ENCODE results near the gene LARP6.

The LARP6 gene

DNA sequence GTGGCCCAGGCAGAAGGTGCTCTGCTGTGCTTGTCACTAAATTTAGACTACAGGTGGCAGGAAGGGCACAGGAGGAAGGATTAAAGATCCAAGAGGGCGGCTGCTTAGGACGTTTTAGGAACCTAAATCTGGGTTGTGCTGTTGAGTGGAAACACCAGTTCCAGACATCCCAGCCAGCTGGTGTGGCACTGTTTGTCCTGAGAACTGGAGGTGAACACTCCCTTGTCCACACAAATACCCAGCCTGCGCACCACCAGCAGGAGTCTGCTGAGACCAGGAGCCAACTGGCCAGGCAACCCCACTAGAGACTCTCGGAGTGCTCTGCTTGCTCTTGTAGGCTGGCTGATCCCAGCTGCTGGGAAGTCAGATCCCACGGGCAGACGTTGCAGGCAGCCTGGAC lies 60.3 kb downstream of the LARP6 start:
- no peak for DNase-seq

DNA sequence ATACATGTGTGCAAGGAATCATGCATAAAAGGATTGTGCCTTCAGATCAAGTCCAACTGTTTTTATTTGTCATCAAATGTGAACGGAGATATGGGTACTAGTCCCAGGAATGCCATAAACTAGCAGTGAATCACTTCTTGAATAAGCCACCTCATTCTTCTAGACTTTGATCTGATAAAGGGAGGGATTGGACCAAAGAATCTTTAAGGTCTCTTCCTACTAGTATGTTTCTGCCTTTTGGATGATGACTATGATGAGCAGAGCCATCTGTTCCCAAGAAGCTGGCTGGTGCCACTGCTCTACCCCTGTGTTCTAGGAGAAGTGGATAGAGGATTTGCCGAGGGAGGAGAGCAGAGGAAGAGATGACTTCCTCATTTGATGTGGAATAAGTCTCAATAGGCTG lies 61.8 kb downstream of the LARP6 start:
- no peak for DNase-seq

DNA sequence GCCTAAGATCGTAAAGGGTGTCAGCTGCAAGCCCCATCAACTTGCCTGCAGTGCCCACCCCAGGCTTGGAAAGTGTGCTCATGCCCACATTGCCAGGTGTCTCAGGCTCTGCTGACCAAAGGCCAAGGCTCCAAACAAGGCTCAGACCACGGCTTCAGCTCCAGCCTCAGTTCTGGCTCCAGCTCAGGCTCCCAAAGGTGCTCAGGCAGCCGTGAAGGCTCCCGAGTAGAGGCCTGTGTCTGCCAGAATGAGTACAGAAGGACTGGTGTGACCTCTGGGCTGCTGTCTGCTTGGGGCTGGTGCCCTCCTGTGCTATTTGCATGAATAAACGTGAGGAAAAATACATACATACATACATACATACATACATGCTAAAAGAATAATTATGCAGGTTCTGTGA lies 62.7 kb downstream of the LARP6 start:
- no peak for DNase-seq

DNA sequence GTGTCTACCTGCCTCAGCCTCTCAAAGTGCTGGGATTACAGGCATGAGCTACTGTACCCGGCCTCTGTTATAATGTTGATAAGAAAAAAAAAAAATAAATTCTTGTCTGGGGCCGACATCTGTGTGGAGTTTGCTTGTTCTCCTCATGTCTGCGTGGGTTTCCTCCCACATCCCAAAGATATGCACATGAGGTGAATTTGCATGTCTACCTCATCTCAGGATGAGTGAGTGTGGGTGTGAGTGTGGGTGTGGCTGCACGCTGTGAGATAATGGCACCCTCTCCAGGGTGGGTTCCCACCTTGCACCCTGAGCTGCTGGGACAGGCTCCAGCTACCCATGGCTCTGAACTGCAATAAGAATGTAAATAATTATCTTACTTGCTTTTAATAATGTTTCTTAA lies 64.7 kb downstream of the LARP6 start:
- no peak for DNase-seq

DNA sequence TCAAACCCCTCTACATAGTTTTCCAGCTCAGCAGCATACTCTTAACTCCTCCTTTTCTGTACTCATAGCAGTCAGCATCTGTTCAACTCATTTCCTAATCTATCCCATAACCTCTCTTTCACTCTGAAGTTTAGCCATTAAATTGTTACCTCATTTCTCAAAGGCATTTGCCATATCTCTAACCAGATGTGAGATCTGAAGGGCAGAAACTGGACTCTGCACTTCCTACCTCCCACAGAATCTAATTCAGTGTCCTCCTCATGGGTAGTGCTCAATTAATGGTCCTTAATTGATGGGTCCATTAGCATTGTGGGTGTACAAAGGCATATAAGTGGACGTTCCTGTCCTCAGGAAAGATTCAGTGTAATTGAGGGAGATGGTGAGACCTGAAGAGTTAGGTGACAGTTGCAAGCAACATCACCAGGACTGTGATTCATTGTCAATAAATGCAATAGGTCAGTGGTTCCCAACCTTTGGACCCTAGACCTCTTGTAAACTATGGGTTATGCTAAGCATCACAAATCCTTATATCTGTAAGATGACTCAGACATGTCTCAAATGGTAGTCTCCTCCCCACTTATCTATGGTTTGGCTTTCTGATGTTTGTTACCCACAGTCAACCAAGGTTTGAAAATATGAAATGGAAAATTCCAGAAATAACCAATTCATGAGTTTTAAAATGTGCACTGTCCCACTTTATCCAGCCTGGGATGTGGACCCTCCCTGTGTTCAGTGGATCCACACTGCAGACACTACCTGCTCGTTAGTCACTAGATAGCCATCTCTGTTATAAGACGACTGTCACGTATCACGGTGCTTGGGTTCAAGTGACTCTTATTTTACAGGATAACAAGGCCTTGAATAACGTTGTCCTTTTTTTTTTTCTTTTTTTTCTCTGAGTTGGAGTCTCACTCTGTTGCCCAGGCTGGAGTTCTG lies 65.6 kb downstream of the LARP6 start:
- DNase-seq: no peak

DNA sequence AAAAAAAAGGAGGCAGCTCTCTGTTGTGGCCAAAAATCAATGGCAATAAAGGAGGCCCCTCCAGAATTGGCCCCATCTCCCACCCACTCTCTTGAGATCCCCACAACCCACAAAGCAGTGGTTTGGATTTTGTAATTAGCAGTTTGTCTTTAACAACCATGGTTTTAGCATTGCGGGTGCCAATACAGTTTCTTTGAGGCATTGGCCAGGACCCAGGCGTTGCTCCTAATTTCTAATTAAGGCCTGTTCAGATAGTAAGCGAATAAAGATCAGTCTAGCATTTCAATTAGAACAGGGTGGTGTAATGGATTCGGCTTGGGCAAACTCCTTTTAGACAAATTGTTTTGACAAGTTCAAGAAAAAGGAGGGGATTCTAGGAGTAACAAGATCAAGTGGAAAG lies 67.0 kb downstream of the LARP6 start:
- no peak for DNase-seq

DNA sequence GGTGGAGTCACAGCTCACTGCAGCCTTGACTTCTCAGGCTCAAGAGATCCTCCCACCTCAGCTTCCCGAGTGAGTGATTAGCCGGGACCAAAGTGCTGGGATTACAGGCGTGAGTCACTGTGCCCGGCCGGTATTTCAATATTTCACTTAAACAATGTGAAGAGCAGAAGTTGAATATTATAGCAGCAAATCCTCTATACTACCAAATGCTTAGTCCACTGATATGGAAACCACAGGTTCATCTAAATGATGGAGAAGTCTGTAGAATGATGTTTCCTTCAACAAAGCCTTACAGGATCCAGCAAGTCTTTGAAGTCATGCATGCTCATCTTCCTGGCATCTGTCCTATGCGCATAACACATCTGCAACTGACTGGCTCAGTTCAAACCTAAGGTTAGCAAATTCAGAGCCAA lies 70.3 kb downstream of the LARP6 start:
- DNase-seq: no peak

DNA sequence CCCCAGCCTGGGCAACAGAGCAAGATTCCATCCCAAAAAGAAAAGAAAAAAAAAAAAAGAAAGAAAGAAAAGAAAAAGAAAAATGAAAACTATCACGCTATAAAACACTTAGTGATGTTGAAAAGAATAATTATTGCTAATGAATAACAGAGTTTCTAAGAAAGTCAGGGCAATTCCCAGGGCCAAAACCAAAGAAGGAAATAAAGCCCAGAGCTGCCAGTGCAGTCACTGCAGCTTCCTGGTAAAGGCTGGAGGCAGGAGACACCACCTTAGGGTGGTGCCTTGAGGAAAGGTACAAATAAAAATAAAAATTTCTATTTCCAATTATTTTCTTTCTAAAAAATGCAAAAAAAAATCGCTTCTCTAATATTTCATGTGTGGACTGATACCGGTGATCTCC lies 70.9 kb downstream of the LARP6 start:
- no peak for DNase-seq

DNA sequence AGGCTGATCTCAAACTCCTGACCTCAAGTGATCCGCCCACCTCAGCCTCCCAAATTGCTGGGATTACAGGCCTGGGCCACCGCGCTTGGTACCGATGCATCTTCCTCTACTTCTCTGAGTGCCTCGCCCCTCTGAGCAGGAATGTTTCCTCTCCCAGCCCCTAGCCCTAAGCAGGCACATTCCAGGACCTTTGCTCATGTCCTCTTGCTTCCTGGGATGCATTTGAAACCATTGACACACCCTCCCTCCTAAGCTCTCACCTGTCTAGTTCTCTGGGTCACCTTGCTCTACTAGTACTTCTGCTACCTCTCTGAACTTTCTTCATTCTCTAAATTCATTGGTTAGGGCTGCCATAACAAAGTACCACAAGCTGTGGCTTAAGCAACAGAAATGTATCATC lies 72.7 kb downstream of the LARP6 start:
- no peak for DNase-seq

All from activated CD4-positive, alpha-beta T cell treated with anti-CD3 and anti-CD28 coated beads, Interleukin-2, Interleukin-6, amounts not matched to agents 100 ng/mL and 50 ng/mL, durations not matched to agents 16 hours and 8 hours (primary cell).